HG02884 (cell line): ENCODE measurements around the gene MUC5B.
"Not testable (repeated sequence)": the region's sequence is repeated elsewhere in the genome, so short reads cannot be mapped to it uniquely, and the experiment has no call there.

ENCODE experiments used
- ATAC-seq: cut with Tn5 transposase; IDR thresholded peaks from one replicate; pipeline ENCODE4 v1.9.1; 2021; ENCODE audit warnings: mild to moderate bottlenecking, moderate library complexity; ENCODE audit not compliant: unreplicated experiment

MUC5B gene

DNA sequence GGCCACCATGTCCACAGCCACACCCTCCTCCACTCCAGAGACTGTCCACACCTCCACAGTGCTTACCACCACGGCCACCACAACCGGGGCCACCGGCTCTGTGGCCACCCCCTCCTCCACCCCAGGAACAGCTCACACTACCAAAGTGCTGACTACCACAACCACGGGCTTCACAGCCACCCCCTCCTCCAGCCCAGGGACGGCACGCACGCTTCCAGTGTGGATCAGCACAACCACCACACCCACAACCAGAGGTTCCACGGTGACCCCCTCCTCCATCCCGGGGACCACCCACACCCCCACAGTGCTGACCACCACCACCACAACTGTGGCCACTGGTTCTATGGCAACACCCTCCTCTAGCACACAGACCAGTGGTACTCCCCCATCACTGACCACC lies 21.7 kb downstream of the MUC5B start:
- not testable (repeated sequence) for ATAC-seq

DNA sequence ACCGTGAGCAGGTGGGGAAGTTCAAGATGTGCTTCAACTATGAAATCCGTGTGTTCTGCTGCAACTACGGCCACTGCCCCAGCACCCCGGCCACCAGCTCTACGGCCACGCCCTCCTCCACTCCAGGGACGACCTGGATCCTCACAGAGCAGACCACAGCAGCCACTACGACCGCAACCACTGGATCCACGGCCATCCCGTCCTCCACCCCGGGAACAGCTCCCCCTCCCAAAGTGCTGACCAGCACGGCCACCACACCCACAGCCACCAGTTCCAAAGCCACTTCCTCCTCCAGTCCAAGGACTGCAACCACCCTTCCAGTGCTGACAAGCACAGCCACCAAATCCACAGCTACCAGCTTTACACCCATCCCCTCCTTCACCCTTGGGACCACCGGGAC lies 22.9 kb downstream of the MUC5B start:
- ATAC-seq, result not testable (repeated sequence)

DNA sequence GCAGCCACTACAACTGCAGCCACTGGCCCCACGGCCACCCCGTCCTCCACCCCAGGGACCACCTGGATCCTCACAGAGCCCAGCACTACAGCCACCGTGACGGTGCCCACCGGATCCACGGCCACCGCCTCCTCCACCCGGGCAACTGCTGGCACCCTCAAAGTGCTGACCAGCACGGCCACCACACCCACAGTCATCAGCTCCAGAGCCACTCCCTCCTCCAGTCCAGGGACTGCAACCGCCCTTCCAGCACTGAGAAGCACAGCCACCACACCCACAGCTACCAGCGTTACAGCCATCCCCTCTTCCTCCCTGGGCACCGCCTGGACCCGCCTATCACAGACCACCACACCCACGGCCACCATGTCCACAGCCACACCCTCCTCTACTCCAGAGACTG lies 23.4 kb downstream of the MUC5B start:
- ATAC-seq, result not testable (repeated sequence)

DNA sequence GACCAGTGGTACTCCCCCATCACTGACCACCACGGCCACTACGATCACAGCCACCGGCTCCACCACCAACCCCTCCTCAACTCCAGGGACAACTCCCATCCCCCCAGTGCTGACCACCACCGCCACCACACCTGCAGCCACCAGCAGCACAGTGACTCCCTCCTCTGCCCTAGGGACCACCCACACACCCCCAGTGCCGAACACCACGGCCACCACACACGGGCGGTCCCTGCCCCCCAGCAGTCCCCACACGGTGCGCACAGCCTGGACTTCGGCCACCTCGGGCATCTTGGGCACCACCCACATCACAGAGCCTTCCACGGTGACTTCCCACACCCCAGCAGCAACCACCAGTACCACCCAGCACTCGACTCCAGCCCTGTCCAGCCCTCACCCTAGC lies 24.2 kb downstream of the MUC5B start:
- not testable (repeated sequence) for ATAC-seq

GRCh38 chr11:1248951-1249350 lies 26.1 kb downstream of the MUC5B start:
- not testable (repeated sequence) for ATAC-seq

DNA sequence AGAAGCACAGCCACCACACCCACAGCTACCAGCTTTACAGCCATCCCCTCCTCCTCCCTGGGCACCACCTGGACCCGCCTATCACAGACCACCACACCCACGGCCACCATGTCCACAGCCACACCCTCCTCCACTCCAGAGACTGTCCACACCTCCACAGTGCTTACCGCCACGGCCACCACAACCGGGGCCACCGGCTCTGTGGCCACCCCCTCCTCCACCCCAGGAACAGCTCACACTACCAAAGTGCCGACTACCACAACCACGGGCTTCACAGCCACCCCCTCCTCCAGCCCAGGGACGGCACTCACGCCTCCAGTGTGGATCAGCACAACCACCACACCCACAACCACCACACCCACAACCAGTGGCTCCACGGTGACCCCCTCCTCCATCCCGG lies 27.5 kb downstream of the MUC5B start:
- not testable (repeated sequence) for ATAC-seq

DNA sequence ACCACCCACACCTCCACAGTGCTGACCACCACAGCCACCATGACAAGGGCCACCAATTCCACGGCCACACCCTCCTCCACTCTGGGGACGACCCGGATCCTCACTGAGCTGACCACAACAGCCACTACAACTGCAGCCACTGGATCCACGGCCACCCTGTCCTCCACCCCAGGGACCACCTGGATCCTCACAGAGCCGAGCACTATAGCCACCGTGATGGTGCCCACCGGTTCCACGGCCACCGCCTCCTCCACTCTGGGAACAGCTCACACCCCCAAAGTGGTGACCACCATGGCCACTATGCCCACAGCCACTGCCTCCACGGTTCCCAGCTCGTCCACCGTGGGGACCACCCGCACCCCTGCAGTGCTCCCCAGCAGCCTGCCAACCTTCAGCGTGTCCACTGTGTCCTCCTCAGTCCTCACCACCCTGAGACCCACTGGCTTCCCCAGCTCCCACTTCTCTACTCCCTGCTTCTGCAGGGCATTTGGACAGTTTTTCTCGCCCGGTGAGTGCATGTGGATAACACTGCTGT lies 28.4 kb downstream of the MUC5B start:
- ATAC-seq, result no peak

DNA sequence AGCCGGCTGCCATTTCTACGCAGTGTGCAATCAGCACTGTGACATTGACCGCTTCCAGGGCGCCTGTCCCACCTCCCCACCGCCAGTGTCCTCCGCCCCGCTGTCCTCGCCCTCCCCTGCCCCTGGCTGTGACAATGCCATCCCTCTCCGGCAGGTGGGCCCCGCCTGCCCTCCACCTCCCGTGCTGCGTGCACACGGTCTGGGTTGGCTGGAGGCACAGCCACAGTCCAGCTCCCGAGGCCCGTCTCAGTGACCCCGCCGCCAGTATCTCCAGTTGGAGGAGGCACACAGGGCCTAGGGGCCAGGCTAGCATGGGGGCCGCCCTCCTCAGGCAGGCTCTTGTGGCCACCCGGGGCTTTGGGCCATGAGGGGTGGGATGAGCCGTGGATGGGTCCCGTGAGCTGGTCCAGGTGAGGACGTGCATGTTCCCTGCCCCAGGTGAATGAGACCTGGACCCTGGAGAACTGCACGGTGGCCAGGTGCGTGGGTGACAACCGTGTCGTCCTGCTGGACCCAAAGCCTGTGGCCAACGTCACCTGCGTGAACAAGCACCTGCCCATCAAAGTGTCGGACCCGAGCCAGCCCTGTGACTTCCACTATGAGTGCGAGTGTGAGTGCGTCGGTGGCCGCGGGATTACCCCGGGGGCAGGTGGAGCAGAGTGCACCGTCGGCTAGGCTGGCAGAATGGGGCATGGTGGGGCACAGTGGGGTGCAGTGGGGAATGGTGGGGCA lies 29.7 kb downstream of the MUC5B start:
- no peak for ATAC-seq

DNA sequence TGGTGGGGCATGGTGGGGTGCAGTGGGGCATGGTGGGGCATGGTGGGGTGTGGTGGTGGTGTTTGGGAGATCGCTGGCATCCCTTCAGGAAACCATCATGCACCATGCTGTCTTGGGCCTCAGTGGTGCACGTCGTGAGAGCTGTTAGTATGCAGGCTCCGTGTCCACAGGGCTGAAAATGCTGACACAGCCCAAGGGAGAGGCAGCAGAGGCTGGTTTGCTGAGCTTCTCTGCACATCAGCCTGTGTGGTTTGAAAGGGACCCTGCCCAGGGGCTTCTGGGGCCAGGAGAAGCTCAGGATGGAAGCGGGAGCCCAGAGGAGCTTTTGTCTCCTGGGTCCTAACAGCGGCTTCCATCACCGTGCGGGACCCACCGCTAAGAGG lies 30.2 kb downstream of the MUC5B start:
- ATAC-seq, result no peak

GRCh38 chr11:1254086-1254648 lies 31.3 kb downstream of the MUC5B start:
- ATAC-seq, result no peak

- no peak for ATAC-seq
Observed at GRCh38 chr11:1254733-1255132, 31.9 kb downstream of the MUC5B start.

GRCh38 chr11:1255151-1255550 lies 32.3 kb downstream of the MUC5B start:
- ATAC-seq, result no peak

- ATAC-seq, result no peak
Observed at GRCh38 chr11:1256257-1257045, 33.6 kb downstream of the MUC5B start.

- ATAC-seq, result no peak
Observed at GRCh38 chr11:1257366-1257765, 34.5 kb downstream of the MUC5B start.

DNA sequence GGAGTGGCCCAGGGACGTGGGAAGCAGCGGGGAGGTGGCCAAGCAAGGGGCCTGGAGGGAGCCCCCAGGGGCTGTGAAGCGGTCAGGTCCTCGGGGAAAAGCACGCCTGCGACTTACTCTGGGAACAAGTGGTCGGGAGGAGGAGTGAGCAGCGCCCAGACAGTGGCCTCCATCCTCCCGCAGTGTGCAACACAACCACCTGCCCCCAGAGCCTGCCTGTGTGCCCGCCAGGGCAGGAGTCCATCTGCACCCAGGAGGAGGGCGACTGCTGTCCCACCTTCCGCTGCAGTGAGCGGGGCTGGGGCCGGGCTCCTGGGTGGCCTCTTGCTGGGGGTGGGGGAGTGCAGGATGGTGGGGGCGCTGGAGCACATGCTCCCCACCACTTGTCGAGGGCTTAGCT lies 35.0 kb downstream of the MUC5B start:
- no peak for ATAC-seq

GRCh38 chr11:1258401-1259075 lies 35.7 kb downstream of the MUC5B start:
- ATAC-seq, result no peak

DNA sequence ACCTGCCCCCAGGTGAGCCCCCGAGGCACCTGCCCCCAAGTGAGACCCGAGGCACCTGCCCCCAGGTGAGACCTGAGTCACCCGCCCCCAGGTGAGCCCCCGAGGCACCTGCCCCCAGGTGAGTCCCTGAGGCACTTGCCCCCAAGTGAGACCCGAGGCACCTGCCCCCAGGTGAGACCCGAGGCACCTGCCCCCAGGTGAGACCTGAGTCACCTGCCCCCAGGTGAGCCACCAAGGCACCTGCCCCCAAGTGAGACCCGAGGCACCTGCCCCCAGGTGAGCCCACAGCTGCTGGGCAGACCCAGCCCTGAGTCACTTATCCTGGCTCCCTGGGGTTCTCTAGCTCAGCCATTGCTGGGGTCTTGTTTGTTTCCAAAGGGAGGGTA lies 36.2 kb downstream of the MUC5B start:
- no peak for ATAC-seq

DNA sequence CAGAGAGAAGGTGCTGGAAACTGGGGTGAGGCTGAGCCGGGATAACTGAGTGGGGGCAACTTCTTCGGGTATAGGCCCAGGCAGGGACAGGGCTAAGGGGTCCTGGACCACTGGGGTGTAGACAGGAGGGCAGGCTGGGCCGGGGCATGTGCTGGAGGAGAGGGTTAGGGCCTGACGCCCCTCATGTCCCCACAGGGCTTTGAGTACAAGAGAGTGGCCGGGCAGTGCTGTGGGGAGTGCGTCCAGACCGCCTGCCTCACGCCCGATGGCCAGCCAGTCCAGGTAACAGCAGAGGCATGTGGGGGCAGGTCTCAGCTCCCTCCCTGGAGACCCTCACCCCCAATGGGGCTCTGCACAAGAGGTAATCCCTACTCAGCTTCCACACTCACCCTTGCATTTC lies 36.7 kb downstream of the MUC5B start:
- no peak for ATAC-seq

DNA sequence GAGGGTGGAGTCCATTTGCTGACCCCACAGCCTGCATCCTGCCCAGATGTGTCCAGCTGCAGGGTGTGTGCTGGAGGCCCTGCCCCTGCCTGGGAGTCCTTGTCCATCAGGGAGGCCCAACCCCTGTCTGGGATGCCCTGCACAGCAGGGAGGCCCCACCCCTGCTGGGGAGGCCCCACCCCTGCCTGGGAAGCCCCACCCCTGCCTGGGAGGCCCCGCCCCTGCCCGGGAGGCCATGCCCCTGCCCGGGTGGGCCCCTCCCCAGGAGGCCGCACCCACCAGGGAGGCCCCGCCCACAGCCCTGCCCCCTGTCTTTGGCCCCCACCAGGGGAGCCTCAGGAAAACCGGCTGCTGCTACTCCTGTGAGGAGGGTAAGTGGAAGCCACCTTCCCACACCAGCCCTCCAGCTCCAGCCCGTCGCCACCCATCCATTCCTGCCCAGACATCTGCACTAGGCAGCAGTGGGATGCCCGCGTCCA lies 37.2 kb downstream of the MUC5B start:
- no peak for ATAC-seq

- ATAC-seq, result no peak
Observed at GRCh38 chr11:1260620-1261019, 37.8 kb downstream of the MUC5B start.
